Right cardiac atrium (tissue), 5 donors: ENCODE data around the gene PCDHGA8. TPM values are rescaled to one million over a fixed set of nuclear protein-coding genes. Genes with fewer than 3 reads are reported as not detected.

Experiments
- ATAC-seq, 2 donors: fragments of 200-7000 bp; cut with Tn5 transposase; one replicate each; pipeline versions ENCODE4 v1.8.0 to v1.9.1; 2020; ENCODE audit warnings: moderate library complexity in 2 of 2, mild to moderate bottlenecking in 1 of 2
- DNase-seq, 3 donors: peaks; one replicate each; pipeline ENCODE4 v3.0.0-alpha.2; 2020
- H3K27ac ChIP-seq: one replicate; pipeline ENCODE4 v1.5.1; 2013; ENCODE audit warnings: mild to moderate bottlenecking, low read length, control low read depth, moderate library complexity
- H3K27me3 ChIP-seq: one replicate; pipeline ENCODE4 v1.6.1; 2013; ENCODE audit not compliant: control insufficient read depth, insufficient read depth
- H3K4me1 ChIP-seq: one replicate; pipeline ENCODE4 v1.6.1; 2013; ENCODE audit warnings: low read length; ENCODE audit not compliant: control insufficient read depth, insufficient read depth
- H3K4me3 ChIP-seq: one replicate; pipeline ENCODE4 v1.5.1; 2013; ENCODE audit warnings: low read length, control low read depth
- H3K9me3 ChIP-seq: one replicate; pipeline ENCODE4 v1.6.1; 2013; ENCODE audit warnings: low read length; ENCODE audit not compliant: control insufficient read depth
- WGBS: extraction: QIAGEN DNeasy Blood & Tissue Kit; methylation state at CpG from one replicate; pipeline ENCODE4 v1.1.7; 2013; 5-methylcytosine and 5-hydroxymethylcytosine counted together
- intact Hi-C, 4 donors: fragments of 100-400 bp; cut with DNase I; formaldehyde crosslinking; loops; one replicate each; pipeline versions ENCODE4 v1.11.0 to v1.14.0; 2022 to 2023
- polyA plus RNA-seq: library from polyadenylated mRNA; stranded (reverse); fragments of 200-250 nt; gene quantifications from one replicate; pipeline ENCODE4 v1.2.3, GENCODE V29; 2013
- total RNA-seq, 4 donors: library from RNA; stranded (reverse); fragmentation: NEBNext Ultra II Directional; extraction: Animal tissue kit (Norgen Biotek cat#: 25700); gene quantifications; one replicate each; pipeline ENCODE4 v1.2.1, GENCODE V29; 2021
- donor health status: healthy with polysubstance abuse.
- donor health status: DM: no; HTN: yes; CAD: no.
- donor health status: DM: no; HTN: no; CAD: no.
- donor health status: DM: no; HTN: yes; CAD: no; lungs with severe emphysema.
- donor health status: DM: yes; HTN: yes; CAD: no.

Gene PCDHGA8
- total and polyA plus RNA-seq, 5 donors, result 1.3 to 5.2 (median 4.2) TPM

- no peak for DNase-seq
- Histone ChIP-seq H3K9me3 (peaks cover 11% of the 10 kb centered on the region), H3K4me1 (no peaks in the 10 kb centered on the region), H3K27ac (no peak overlapping the region), H3K27me3 (no peaks in the 10 kb centered on the region), H3K4me3 (no peak overlapping the region)
- intact Hi-C loops, result no loop called here
- 70% methylated on average over 5 of the region's 5 CpGs for WGBS
- no peak for ATAC-seq
Measured at GRCh38 chr5:141356133-141356532, 36.3 kb upstream of the PCDHGA8 start.

- DNase-seq, result no peak
- Histone ChIP-seq H3K27ac (no peak overlapping the region), H3K9me3 (peaks cover 8% of the 10 kb centered on the region), H3K4me3 (no peak overlapping the region), H3K4me1 (no peaks in the 10 kb centered on the region), H3K27me3 (no peaks in the 10 kb centered on the region)
- 40% methylated on average over 19 of the region's 19 CpGs for WGBS
- ATAC-seq, result no peak
- intact Hi-C loops, result no loop called here
Measured at GRCh38 chr5:141356950-141357349, 35.5 kb upstream of the PCDHGA8 start.

- 13% methylated on average over 24 of the region's 24 CpGs for WGBS
- no peak within 1 kb of the TSS for H3K27ac ChIP-seq
- H3K9me3 ChIP-seq, result peaks cover 16% of the 10 kb centered on the region
- intact Hi-C loops, result no loop called here
- H3K27me3 ChIP-seq, result no peaks in the 10 kb centered on the region
- peak within 1 kb of the TSS; percentile 62 for H3K4me3 ChIP-seq
- DNase-seq (peak in 1 of 3 donors; percentile 33), ATAC-seq (no peak)
- H3K4me1 ChIP-seq, result no peaks in the 10 kb centered on the region
Measured at GRCh38 chr5:141359790-141360426, 32.5 kb upstream of the PCDHGA8 start, which contains the start of gene PCDHGB2. Gene PCDHGB2 (plus strand): TSS chr5:141359994. CDS start chr5:141360136, 142 bp downstream.

GRCh38 chr5:141360685-141361084 lies 31.7 kb upstream of the PCDHGA8 start:
- no peaks in the 10 kb centered on the region for H3K4me1 ChIP-seq
- no peak for ATAC-seq
- peaks cover 21% of the 10 kb centered on the region for H3K9me3 ChIP-seq
- WGBS, result 32% methylated on average over 15 of the region's 15 CpGs
- H3K4me3 ChIP-seq, result no peak overlapping the region
- H3K27me3 ChIP-seq, result no peaks in the 10 kb centered on the region
- intact Hi-C loops, result no loop called here
- no peak overlapping the region for H3K27ac ChIP-seq
- DNase-seq, result no peak

GRCh38 chr5:141362719-141363118 lies 29.7 kb upstream of the PCDHGA8 start:
- intact Hi-C loops, result no loop called here
- Histone ChIP-seq H3K4me1 (no peaks in the 10 kb centered on the region), H3K27ac (no peak overlapping the region), H3K9me3 (peaks cover 25% of the 10 kb centered on the region), H3K4me3 (no peak overlapping the region), H3K27me3 (no peaks in the 10 kb centered on the region)
- ATAC-seq, result no peak
- DNase-seq, result no peak

GRCh38 chr5:141363952-141364660 lies 28.3 kb upstream of the PCDHGA8 start, which contains the start of gene PCDHGA5:
Gene PCDHGA5 (plus strand): TSS chr5:141364162. CDS start chr5:141364331, 169 bp downstream.
- H3K9me3 ChIP-seq, result peaks cover 25% of the 10 kb centered on the region

GRCh38 chr5:141366016-141366896 lies 26.2 kb upstream of the PCDHGA8 start:
- DNase-seq, result no peak
- no peaks in the 10 kb centered on the region for H3K4me1 ChIP-seq
- no peak overlapping the region for H3K4me3 ChIP-seq
- 30% methylated on average over 46 of the region's 46 CpGs for WGBS
- peaks cover 24% of the 10 kb centered on the region for H3K9me3 ChIP-seq
- intact Hi-C loops, result no loop called here
- H3K27me3 ChIP-seq, result no peaks in the 10 kb centered on the region
- H3K27ac ChIP-seq, result no peak overlapping the region
- ATAC-seq, result no peak

More at GRCh38 chr5:141363952-141364660, 28.3 kb upstream of the PCDHGA8 start, which contains the start of gene PCDHGA5:
- H3K4me3 ChIP-seq, result peak within 1 kb of the TSS; percentile 21
- H3K27me3 ChIP-seq, result no peaks in the 10 kb centered on the region
- no peaks in the 10 kb centered on the region for H3K4me1 ChIP-seq
- WGBS, result 14% methylated on average over 34 of the region's 34 CpGs
- no peak within 1 kb of the TSS for H3K27ac ChIP-seq
- ATAC-seq, result peak in 1 of 2 donors; percentile 37
- DNase-seq, result no peak
- intact Hi-C loops, result no loop called here

GRCh38 chr5:141369994-141370848 lies 22.2 kb upstream of the PCDHGA8 start, which contains the start of gene PCDHGB3:
Gene PCDHGB3 (plus strand): TSS chr5:141370242. CDS start chr5:141370395, 153 bp downstream.
- 19% methylated on average over 32 of the region's 32 CpGs for WGBS
- peak in 2 of 3 donors; percentile 68 to 75 for DNase-seq

GRCh38 chr5:141371572-141372475 lies 20.6 kb upstream of the PCDHGA8 start:
- H3K27me3 ChIP-seq, result no peaks in the 10 kb centered on the region
- intact Hi-C loops, result loop anchor here in 1 of 4 donors (10.0 kb wide), 1 partner anchor 53 kb away; the partner anchor contains the start of gene PCDHGA11
- no peak overlapping the region for H3K4me3 ChIP-seq
- DNase-seq (no peak), ATAC-seq (no peak)
- H3K27ac ChIP-seq, result no peak overlapping the region
- H3K9me3 ChIP-seq, result peaks cover 12% of the 10 kb centered on the region
- 31% methylated on average over 69 of the region's 69 CpGs for WGBS
- H3K4me1 ChIP-seq, result no peaks in the 10 kb centered on the region

More at GRCh38 chr5:141369994-141370848, 22.2 kb upstream of the PCDHGA8 start, which contains the start of gene PCDHGB3:
- ATAC-seq, result peak; percentile 81 to 87
- Histone ChIP-seq H3K27me3 (no peaks in the 10 kb centered on the region), H3K4me3 (peak within 1 kb of the TSS; percentile 39), H3K27ac (no peak within 1 kb of the TSS), H3K9me3 (peaks cover 23% of the 10 kb centered on the region), H3K4me1 (no peaks in the 10 kb centered on the region)
- intact Hi-C loops, result loop anchor here in 1 of 4 donors (10.0 kb wide), 1 partner anchor 55 kb away; the partner anchor contains the start of gene PCDHGA11
